Measurements from ENCODE around the gene GP1BB. TPM values are rescaled to one million over a fixed set of nuclear protein-coding genes. Genes with fewer than 3 reads are reported as not detected.

The GP1BB gene
- polyA plus RNA-seq, 2 of the 4 experiments (the other 2 are of a cell fraction): 0.06 to 0.48 TPM

DNA sequence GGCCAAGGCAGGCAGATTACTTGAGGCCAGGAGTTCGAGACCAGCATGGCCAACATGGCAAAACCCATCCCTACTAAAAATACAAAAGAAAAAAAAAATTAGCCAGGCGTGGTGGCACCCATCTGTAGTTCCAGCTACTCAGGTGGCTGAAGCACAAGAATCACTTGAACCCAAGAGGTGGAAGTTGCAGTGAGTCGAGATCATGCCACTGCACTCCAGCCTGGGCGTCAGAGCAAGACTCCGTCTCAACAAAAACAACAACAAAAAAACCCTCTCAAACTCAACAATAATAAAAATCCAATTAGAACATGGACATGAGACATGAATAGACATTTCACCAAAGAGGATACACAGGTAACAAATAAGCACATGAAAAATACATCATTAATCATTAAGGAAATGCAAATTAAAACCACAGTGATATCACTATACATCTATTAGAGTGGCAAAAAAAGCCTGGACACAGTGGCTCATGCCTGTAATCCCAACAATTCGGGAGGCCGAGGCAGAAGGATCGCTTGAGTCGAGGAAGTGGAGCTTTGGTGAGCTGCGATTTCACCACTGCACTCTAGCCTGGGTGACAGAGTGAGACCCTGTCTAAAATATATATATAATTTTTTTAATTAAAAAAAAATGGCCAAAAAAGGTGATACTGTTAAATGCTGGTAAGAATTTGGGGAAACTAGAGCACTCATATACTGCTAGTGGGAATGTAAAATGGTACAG is 21.8 kb upstream of the GP1BB start (continued):
- TF ChIP-seq, protein P1, sequence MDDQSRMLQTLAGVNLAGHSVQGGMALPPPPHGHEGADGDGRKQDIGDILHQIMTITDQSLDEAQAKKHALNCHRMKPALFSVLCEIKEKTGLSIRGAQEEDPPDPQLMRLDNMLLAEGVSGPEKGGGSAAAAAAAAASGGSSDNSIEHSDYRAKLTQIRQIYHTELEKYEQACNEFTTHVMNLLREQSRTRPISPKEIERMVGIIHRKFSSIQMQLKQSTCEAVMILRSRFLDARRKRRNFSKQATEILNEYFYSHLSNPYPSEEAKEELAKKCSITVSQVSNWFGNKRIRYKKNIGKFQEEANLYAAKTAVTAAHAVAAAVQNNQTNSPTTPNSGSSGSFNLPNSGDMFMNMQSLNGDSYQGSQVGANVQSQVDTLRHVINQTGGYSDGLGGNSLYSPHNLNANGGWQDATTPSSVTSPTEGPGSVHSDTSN (IDR thresholded peaks at IDR 0.05): no peak
- TF ChIP-seq, protein P2, sequence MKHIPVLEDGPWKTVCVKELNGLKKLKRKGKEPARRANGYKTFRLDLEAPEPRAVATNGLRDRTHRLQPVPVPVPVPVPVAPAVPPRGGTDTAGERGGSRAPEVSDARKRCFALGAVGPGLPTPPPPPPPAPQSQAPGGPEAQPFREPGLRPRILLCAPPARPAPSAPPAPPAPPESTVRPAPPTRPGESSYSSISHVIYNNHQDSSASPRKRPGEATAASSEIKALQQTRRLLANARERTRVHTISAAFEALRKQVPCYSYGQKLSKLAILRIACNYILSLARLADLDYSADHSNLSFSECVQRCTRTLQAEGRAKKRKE (CRISPR knock-in tag; IDR thresholded peaks at IDR 0.05; ENCODE audit: low read depth): no peak

DNA sequence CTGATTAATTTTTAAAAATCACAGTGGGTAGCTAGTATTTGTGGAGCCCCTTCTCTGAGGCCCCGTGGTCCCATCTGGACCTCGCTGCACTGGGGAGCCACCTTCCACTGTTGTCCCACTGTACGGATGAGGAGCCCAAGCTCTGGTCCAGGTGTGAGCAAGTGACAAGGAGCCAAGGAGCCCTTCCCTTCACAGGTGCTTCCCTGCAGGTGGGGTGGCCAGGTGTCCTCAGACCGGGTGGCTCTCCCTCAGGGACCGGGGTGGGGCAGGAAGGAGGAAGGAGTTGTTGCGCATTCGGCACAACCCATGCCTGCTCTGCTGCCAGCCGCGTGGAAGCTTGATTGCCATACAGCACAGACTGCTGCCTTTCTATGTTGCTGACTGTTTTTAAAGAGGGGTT is 19.5 kb upstream of the GP1BB start:
- POLR2A ChIA-PET: no interaction called here
- no peaks in the 10 kb centered on the region for H3K9me3 ChIP-seq
- FAIRE-seq (no peak), DNase-seq (ENCODE audit: low read depth in 1 of 2, low spot score in 1 of 2) (no peak), ATAC-seq (no peak)
- no peaks in the 10 kb centered on the region for H3K4me1 ChIP-seq
- TF ChIP-seq, protein P1 (IDR thresholded peaks at IDR 0.05): no peak
- TF ChIP-seq ZNF302 (CRISPR knock-in tag; IDR thresholded peaks at IDR 0.05): no peak
- no peak for TF ChIP-seq FOSB (CRISPR knock-in tag; IDR thresholded peaks at IDR 0.05)
- no peak for TF ChIP-seq FOSL2 (IDR thresholded peaks at IDR 0.05)
- TF ChIP-seq FOSL2 (CRISPR knock-in tag; IDR thresholded peaks at IDR 0.05): no peak
- TF ChIP-seq, protein P3, sequence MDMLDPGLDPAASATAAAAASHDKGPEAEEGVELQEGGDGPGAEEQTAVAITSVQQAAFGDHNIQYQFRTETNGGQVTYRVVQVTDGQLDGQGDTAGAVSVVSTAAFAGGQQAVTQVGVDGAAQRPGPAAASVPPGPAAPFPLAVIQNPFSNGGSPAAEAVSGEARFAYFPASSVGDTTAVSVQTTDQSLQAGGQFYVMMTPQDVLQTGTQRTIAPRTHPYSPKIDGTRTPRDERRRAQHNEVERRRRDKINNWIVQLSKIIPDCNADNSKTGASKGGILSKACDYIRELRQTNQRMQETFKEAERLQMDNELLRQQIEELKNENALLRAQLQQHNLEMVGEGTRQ (IDR thresholded peaks at IDR 0.05): no peak
- no peak for TF ChIP-seq TP53 (CRISPR knock-in tag; IDR thresholded peaks at IDR 0.05)
- no peak for TF ChIP-seq JUNB (IDR thresholded peaks at IDR 0.05)
- TF ChIP-seq MAFK (IDR thresholded peaks at IDR 0.05; ENCODE audit: partially characterized antibody): no peak
- TF ChIP-seq EHMT2 (IDR thresholded peaks at IDR 0.05; ENCODE audit: low read depth): no peak
- TF ChIP-seq ZFP36 (IDR thresholded peaks at IDR 0.05; ENCODE audit: borderline replicate concordance, partially characterized antibody): no peak
- no peak for TF ChIP-seq HDAC2 (IDR thresholded peaks at IDR 0.05)
- TF ChIP-seq NFE2L2 (conservative IDR thresholded peaks at IDR 0.05; ENCODE audit: low read length): no peak
- no peak for TF ChIP-seq SREBF2 (IDR thresholded peaks at IDR 0.05)
- TF ChIP-seq TFCP2L1 (CRISPR knock-in tag; IDR thresholded peaks at IDR 0.05): no peak
- TF ChIP-seq, protein P4, sequence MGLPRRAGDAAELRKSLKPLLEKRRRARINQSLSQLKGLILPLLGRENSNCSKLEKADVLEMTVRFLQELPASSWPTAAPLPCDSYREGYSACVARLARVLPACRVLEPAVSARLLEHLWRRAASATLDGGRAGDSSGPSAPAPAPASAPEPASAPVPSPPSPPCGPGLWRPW (IDR thresholded peaks at IDR 0.05): no peak
- TF ChIP-seq, protein P5, sequence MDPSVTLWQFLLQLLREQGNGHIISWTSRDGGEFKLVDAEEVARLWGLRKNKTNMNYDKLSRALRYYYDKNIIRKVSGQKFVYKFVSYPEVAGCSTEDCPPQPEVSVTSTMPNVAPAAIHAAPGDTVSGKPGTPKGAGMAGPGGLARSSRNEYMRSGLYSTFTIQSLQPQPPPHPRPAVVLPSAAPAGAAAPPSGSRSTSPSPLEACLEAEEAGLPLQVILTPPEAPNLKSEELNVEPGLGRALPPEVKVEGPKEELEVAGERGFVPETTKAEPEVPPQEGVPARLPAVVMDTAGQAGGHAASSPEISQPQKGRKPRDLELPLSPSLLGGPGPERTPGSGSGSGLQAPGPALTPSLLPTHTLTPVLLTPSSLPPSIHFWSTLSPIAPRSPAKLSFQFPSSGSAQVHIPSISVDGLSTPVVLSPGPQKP (IDR thresholded peaks at IDR 0.05; ENCODE audit: low read depth, low read length): no peak
- H3K4me3 ChIP-seq: no peak overlapping the region
- 81% methylated on average over 7 of the region's 9 CpGs for WGBS (ENCODE audit: missing lambda C conversion rate)
- CTCF ChIA-PET: interaction anchor here (1.8 to 2.4 kb wide), 3 partner anchors 13 to 206 kb away, joined by 4 to 7 read pairs (median 5); no protein-coding TSS in a partner anchor
- H3K4me2 ChIP-seq: no peak overlapping the region
- H3K27ac ChIP-seq: no peak overlapping the region

DNA sequence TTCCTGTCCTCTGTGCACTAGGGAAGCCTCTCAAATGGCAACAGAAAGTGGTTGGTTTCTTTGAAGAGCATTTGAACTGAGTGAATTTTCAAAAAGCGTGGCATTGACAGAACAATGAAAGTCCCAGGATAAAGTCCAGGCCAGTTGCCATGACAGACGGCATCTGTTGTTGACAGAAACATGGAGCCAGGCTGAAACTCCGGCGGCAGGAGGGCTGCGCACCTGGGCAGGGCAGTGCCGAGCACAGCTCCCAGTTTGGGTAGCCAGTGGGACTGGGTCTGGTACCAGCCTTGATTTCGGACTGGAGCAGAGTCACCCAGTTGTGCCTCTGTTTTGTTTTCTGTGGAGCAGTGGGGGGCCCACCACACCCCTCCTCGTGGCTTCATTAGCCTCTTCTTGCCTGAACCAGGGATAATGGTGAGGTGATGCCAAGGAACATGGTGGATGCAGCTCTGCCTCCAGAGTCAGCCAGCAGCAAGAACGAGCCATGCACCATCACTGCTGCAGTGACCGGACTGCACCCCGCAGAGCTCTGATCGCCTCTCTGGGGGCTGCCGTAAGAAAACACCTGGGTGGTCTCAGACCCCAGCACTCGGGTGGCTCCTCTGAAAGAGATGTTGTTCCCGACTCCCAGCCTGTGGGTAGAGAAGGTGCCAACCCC is 18.9 kb upstream of the GP1BB start:
- ChIA-PET POLR2A (no interaction called here), CTCF (interaction anchor here (0.6 to 2.1 kb wide), 4 partner anchors 26 to 208 kb away, joined by 3 to 6 read pairs (median 4); no protein-coding TSS in a partner anchor)
- ATAC-seq (no peak), FAIRE-seq (no peak), DNase-seq (ENCODE audit: low read depth in 1 of 2, low spot score in 1 of 2) (no peak)
- H3K4me2 ChIP-seq: no peak overlapping the region
- no peaks in the 10 kb centered on the region for H3K9me3 ChIP-seq
- WGBS (ENCODE audit: missing lambda C conversion rate): 72% methylated on average over 8 of the region's 15 CpGs
- no peak overlapping the region for H3K27ac ChIP-seq
- H3K4me1 ChIP-seq: no peaks in the 10 kb centered on the region
- no peak overlapping the region for H3K4me3 ChIP-seq
- TF ChIP-seq POLR2AphosphoS2 (conservative IDR thresholded peaks at IDR 0.05; ENCODE audit: low read length): no peak
- TF ChIP-seq CBX8 (IDR thresholded peaks at IDR 0.05): no peak
- no peak for TF ChIP-seq CBX2 (IDR thresholded peaks at IDR 0.05; ENCODE audit: borderline replicate concordance, low read depth)
- TF ChIP-seq ZFP36 (IDR thresholded peaks at IDR 0.05; ENCODE audit: borderline replicate concordance, partially characterized antibody): no peak
- TF ChIP-seq POLR2A (IDR thresholded peaks at IDR 0.05; ENCODE audit: low read length): no peak
- TF ChIP-seq FOSB (CRISPR knock-in tag; IDR thresholded peaks at IDR 0.05): no peak
- no peak for TF ChIP-seq FOXS1 (CRISPR knock-in tag; IDR thresholded peaks at IDR 0.05)
- TF ChIP-seq CHD2 (IDR thresholded peaks at IDR 0.05; ENCODE audit: low read length, partially characterized antibody): no peak
- no peak for TF ChIP-seq TFCP2L1 (CRISPR knock-in tag; IDR thresholded peaks at IDR 0.05)
- TF ChIP-seq, protein P6, sequence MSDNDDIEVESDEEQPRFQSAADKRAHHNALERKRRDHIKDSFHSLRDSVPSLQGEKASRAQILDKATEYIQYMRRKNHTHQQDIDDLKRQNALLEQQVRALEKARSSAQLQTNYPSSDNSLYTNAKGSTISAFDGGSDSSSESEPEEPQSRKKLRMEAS (IDR thresholded peaks at IDR 0.05): no peak
- TF ChIP-seq, protein P7, sequence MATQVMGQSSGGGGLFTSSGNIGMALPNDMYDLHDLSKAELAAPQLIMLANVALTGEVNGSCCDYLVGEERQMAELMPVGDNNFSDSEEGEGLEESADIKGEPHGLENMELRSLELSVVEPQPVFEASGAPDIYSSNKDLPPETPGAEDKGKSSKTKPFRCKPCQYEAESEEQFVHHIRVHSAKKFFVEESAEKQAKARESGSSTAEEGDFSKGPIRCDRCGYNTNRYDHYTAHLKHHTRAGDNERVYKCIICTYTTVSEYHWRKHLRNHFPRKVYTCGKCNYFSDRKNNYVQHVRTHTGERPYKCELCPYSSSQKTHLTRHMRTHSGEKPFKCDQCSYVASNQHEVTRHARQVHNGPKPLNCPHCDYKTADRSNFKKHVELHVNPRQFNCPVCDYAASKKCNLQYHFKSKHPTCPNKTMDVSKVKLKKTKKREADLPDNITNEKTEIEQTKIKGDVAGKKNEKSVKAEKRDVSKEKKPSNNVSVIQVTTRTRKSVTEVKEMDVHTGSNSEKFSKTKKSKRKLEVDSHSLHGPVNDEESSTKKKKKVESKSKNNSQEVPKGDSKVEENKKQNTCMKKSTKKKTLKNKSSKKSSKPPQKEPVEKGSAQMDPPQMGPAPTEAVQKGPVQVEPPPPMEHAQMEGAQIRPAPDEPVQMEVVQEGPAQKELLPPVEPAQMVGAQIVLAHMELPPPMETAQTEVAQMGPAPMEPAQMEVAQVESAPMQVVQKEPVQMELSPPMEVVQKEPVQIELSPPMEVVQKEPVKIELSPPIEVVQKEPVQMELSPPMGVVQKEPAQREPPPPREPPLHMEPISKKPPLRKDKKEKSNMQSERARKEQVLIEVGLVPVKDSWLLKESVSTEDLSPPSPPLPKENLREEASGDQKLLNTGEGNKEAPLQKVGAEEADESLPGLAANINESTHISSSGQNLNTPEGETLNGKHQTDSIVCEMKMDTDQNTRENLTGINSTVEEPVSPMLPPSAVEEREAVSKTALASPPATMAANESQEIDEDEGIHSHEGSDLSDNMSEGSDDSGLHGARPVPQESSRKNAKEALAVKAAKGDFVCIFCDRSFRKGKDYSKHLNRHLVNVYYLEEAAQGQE (IDR thresholded peaks at IDR 0.05): no peak

Measured in A549 (cell line).